Panc1 (cell line): ENCODE data around the gene HIPK3. TPM values are rescaled to one million over a fixed set of nuclear protein-coding genes. Genes with fewer than 3 reads are reported as not detected.

Experiments used
- ATAC-seq: fragments of 200-7000 bp; cut with Tn5 transposase; 2 replicates; pipeline ENCODE4 v1.9.1; 2020; ENCODE audit warnings: mild to moderate bottlenecking, moderate library complexity
- BruUV-seq: library from RNA; stranded (reverse); fragments of 400-500 nt; replicated peaks from 2 replicates; lab custom pipeline; 2021; lab: Mats Ljungman, UMichigan
- CTCF ChIA-PET: fragments of 300-600 bp; sonication (Branson Sonifier 250); formaldehyde crosslinking; loops from one replicate; lab custom pipeline; 2022; ENCODE audit warnings: antibody characterized with exemption; lab: Charles Lee
- POLR2A ChIA-PET: fragments of 300-600 bp; sonication (Branson Sonifier 250); formaldehyde crosslinking; loops from one replicate; lab custom pipeline; 2022; ENCODE audit warnings: antibody characterized with exemption; lab: Charles Lee
- DNase-seq: peaks from one replicate; pipeline ENCODE4 v3.0.0-alpha.2; 2010; ENCODE audit warnings: low read depth, low spot score
- H3K27ac ChIP-seq: 2 replicates; pipeline ENCODE4 v1.5.1; 2011; ENCODE audit warnings: mild to moderate bottlenecking, low read length, inconsistent platforms
- H3K27me3 ChIP-seq: fragments of 200-500 bp; sonication (Bioruptor generic); 2 replicates; pipeline ENCODE4 v1.6.0; 2014; ENCODE audit warnings: low read length, inconsistent platforms; ENCODE audit not compliant: control insufficient read depth, insufficient read depth
- H3K36me3 ChIP-seq: fragments of 200-500 bp; sonication (Bioruptor generic); 2 replicates; pipeline ENCODE4 v1.5.1; 2014; ENCODE audit warnings: inconsistent platforms, mild to moderate bottlenecking, low read length, moderate library complexity; ENCODE audit not compliant: control insufficient read depth, insufficient read depth
- H3K4me1 ChIP-seq: 2 replicates; pipeline ENCODE4 v1.5.1; 2011; ENCODE audit warnings: inconsistent platforms, mild to moderate bottlenecking, low read length, moderate library complexity; ENCODE audit not compliant: control insufficient read depth, insufficient read depth
- H3K4me3 ChIP-seq, 2 experiments: 2 replicates each; pipeline ENCODE4 v1.5.1; 2011 to 2012; ENCODE audit warnings: low read depth in 2 of 2, low read length in 2 of 2, mild to moderate bottlenecking in 2 of 2, inconsistent platforms in 1 of 2, moderate library complexity in 1 of 2
- H3K9me3 ChIP-seq: fragments of 200-500 bp; sonication (Bioruptor generic); 2 replicates; pipeline ENCODE4 v1.5.1; 2014; ENCODE audit warnings: low read depth, mild to moderate bottlenecking, inconsistent platforms, low read length, moderate library complexity; ENCODE audit not compliant: control insufficient read depth, insufficient read depth
- CTCF ChIP-seq: fragments of 450-650 bp; IDR thresholded peaks from 2 replicates; pipeline ENCODE4 v1.5.1; 2017; ENCODE audit warnings: mild to moderate bottlenecking
- POLR2AphosphoS5 ChIP-seq: IDR thresholded peaks from 2 replicates; pipeline ENCODE4 v1.6.1; 2012; ENCODE audit warnings: mild to moderate bottlenecking, low read depth, low read length, moderate library complexity
- SIN3A ChIP-seq: IDR thresholded peaks from 2 replicates; pipeline ENCODE4 v1.6.1; 2012; ENCODE audit warnings: low read depth, mild to moderate bottlenecking, low read length, moderate library complexity, borderline replicate concordance; ENCODE audit not compliant: insufficient read depth
- TCF7L2 ChIP-seq: IDR thresholded peaks from 2 replicates; pipeline ENCODE4 v1.6.1; 2011; ENCODE audit warnings: mild to moderate bottlenecking, low read depth, low read length, inconsistent platforms
- in situ Hi-C: cut with HindIII; loops from 2 replicates; pipeline ENCODE4 v1.10.0; 2016; ENCODE audit warnings: low sequenced_read_pairs, low pct_unique_long_range_greater_than_20kb
- intact Hi-C: fragments of 100-400 bp; cut with micrococcal nuclease; formaldehyde crosslinking; loops from one replicate; pipeline ENCODE4 v1.10.0; 2022; ENCODE audit not compliant: unreplicated experiment
- total RNA-seq: library from RNA; stranded (reverse); gene quantifications from one replicate; pipeline ENCODE4 v1.2.1, GENCODE V29; 2021; ENCODE audit not compliant: unreplicated experiment
- TF ChIP-seq, protein P1 (sequence below), 2 experiments: IDR thresholded peaks; 2 replicates each; pipeline ENCODE4 v1.6.1; 2011 to 2012; ENCODE audit warnings: low read depth in 2 of 2, control low read depth in 1 of 2, low read length in 1 of 2, mild to moderate bottlenecking in 1 of 2, moderate library complexity in 1 of 2; ENCODE audit not compliant: insufficient read depth in 1 of 2

Gene HIPK3
- total RNA-seq, 1 experiment from 2014 or later: 72.2 TPM

GRCh38 chr11:33234397-33235190, 22.6 kb upstream of the HIPK3 start:
- H3K4me3 ChIP-seq: no peak overlapping the region
- TF ChIP-seq POLR2AphosphoS5 (no peak), TCF7L2 (no peak), SIN3A (no peak), CTCF (no peak)
- TF ChIP-seq, protein P1, sequence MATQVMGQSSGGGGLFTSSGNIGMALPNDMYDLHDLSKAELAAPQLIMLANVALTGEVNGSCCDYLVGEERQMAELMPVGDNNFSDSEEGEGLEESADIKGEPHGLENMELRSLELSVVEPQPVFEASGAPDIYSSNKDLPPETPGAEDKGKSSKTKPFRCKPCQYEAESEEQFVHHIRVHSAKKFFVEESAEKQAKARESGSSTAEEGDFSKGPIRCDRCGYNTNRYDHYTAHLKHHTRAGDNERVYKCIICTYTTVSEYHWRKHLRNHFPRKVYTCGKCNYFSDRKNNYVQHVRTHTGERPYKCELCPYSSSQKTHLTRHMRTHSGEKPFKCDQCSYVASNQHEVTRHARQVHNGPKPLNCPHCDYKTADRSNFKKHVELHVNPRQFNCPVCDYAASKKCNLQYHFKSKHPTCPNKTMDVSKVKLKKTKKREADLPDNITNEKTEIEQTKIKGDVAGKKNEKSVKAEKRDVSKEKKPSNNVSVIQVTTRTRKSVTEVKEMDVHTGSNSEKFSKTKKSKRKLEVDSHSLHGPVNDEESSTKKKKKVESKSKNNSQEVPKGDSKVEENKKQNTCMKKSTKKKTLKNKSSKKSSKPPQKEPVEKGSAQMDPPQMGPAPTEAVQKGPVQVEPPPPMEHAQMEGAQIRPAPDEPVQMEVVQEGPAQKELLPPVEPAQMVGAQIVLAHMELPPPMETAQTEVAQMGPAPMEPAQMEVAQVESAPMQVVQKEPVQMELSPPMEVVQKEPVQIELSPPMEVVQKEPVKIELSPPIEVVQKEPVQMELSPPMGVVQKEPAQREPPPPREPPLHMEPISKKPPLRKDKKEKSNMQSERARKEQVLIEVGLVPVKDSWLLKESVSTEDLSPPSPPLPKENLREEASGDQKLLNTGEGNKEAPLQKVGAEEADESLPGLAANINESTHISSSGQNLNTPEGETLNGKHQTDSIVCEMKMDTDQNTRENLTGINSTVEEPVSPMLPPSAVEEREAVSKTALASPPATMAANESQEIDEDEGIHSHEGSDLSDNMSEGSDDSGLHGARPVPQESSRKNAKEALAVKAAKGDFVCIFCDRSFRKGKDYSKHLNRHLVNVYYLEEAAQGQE (IDR thresholded peaks at IDR 0.05; ENCODE audit: insufficient read depth in 1 of 2, low read depth in 2 of 2, low read length in 1 of 2): no peak
- in situ Hi-C loops: no loop called here
- ATAC-seq: no peak
- H3K9me3 ChIP-seq: no peaks in the 10 kb centered on the region
- ChIA-PET POLR2A (no interaction called here), CTCF (no interaction called here)
- H3K4me1 ChIP-seq: no peaks in the 10 kb centered on the region
- no peaks in the 10 kb centered on the region for H3K36me3 ChIP-seq
- H3K27me3 ChIP-seq: no peaks in the 10 kb centered on the region
- H3K27ac ChIP-seq: no peak overlapping the region
- intact Hi-C loops: no loop called here
- no peak for DNase-seq
- BruUV-seq: no TSS peak

GRCh38 chr11:33237039-33237597, 20.1 kb upstream of the HIPK3 start:
- ChIA-PET POLR2A (no interaction called here), CTCF (no interaction called here)
- Histone ChIP-seq H3K9me3 (no peaks in the 10 kb centered on the region), H3K4me1 (no peaks in the 10 kb centered on the region), H3K36me3 (no peaks in the 10 kb centered on the region), H3K4me3 (no peak overlapping the region), H3K27me3 (no peaks in the 10 kb centered on the region), H3K27ac (no peak overlapping the region)
- BruUV-seq: no TSS peak
- intact Hi-C loops (no loop called here), in situ Hi-C loops (no loop called here)
- no peak for DNase-seq
- TF ChIP-seq TCF7L2 (no peak), SIN3A (no peak), CTCF (no peak), POLR2AphosphoS5 (no peak)
- TF ChIP-seq, protein P1 (IDR thresholded peaks at IDR 0.05; ENCODE audit: insufficient read depth in 1 of 2, low read depth in 2 of 2, low read length in 1 of 2): no peak
- ATAC-seq: no peak
